SHP77 (cell line): ENCODE data around the gene VWDE.

ENCODE experiments used
- DNase-seq, 2 experiments: peaks; one replicate each; lab custom pipeline; 2025; lab: John Stamatoyannopoulos, UW

The VWDE gene

DNA sequence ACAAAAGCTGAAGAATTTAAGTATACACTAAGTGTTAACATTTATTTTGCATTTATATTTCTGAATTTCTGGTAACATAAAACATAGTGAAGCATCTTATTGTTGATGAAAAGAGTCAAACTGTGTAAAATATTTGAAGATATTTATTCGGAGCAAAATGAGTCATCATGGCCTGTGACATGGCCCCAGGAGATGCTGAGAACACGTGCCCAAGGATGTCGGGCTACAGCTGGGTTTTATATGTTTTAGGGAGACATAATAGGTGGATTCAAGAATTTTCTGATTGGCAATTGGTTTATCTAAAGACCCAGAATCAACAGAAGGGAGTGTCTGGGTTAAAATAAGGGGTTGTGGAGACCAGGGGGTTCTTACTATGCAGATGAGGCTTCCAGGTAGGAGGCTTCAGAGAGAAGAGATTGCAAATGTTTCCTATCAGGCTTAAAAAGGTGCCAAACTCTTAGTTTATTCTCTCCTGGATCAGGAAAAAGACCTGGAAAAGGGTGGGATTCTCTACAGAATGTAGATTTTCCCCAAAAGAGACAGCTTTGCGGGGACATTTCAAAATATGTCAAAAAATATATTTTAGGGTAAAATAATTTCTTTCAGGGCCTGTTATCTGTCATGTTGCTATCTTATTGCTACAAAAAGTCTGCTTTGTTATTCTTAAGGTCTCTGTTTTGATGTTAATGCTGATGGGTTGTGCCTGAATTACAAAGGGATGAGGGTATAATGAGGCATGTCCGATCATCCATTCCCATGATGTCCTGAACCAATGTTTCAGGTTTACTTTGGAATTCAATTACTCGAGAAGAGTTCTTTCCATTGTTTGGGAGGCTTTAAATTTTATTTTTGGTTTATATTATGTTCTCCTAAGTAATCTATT lies 74.5 kb downstream of the VWDE start:
- DNase-seq: no peak

DNA sequence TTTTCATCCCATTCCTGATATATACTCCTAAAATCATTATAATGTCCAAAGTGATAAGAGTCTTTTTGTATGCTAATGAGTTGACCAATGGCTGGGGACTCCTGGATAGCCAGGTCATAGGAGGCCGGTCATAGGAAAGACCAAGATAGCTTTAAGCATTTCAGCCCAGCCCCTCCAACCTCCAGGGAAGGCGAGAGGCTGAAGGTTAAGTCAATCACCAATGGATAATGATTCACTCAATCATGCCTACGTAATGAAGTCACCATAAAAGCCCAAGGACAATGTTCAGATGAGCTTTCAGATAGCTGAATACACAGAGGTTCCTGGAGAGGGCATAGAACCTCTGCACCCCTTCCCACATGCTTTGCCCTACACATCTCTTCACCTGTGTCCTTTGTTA lies 75.7 kb downstream of the VWDE start:
- DNase-seq: no peak

DNA sequence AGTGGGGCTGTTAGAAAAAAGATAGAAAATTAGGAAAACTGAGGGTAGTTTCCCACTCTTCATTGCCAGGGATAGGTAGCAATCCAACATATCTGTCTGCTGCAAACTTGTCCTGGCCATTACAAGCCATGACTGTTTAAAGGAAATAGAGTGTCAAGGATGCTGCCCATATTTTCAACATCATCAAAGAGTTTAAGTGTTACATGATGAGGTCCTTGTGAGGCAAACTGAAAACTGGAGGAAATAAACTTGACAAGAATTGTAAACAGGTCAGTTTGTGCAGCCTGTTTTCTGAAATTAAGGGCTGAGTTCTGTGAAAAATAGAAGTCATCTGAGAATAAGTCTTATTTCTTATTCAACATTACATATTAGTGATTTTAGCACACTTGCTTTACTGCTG lies 78.0 kb downstream of the VWDE start:
- DNase-seq: no peak

DNA sequence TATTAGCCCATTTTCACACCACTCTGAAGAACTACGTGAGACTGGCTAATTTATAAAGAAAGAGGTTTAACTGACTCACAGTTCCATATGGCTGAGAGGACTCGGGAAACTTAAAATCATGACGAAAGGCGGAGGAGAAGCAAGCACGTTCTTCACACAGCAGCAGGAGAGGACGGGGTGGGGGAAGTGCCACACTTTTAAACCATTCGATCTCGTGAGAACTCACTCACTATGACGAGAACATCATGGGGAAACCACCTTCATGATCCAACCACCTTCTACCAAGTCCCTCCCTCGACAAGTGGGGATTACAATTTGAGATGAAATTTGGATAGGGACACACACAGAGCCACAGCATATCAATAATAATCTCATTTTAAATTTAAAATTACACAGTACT lies 80.2 kb downstream of the VWDE start:
- DNase-seq: no peak

DNA sequence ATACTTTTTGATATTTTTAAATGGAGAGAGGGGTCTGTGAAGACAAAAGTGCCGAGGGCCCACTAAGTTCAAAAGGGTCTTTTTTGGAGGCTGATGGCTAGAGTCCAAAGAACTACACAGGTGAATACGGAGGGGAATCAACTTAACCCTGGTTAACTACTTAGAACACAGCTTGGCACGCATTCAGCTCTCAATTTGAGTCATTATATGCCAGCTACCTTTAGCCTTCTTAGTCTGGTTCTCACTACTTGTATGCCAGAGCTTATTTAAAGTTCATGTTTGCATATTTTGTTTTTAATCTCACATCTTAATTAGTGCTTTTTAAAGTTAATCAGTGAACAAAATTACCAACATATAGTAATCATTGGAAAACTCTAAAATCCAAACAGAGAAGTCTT lies 80.8 kb downstream of the VWDE start:
- DNase-seq: no peak

DNA sequence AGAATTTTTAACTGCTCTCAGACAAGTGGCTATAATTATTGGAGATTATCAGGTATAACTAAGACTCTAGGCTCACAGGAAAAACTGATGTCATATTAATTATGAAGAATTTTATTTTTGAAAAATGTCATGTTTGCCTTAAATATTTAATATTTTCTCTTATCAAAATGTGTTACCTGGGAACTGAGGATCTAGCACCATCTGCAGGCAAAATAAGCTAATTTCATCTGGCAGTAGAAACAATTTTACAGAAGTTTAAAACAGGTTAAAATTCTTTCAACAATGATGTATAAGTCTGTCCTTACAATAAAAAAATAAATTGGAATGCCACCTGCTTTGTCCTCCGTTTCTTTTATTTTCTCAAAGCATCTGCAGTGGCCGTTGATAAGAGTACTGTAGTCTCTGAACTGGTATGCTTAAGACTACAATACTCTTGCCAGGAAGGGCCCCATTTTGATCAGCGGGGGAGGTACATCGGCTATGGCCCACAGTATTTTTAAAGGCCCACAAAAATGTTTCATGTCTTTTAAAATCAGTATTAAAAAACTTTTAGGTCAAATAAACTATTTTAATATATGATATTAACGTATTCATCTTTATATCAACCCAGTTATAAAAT lies 81.3 kb downstream of the VWDE start:
- peak in 1 of 2 experiments; percentile 24 for DNase-seq

DNA sequence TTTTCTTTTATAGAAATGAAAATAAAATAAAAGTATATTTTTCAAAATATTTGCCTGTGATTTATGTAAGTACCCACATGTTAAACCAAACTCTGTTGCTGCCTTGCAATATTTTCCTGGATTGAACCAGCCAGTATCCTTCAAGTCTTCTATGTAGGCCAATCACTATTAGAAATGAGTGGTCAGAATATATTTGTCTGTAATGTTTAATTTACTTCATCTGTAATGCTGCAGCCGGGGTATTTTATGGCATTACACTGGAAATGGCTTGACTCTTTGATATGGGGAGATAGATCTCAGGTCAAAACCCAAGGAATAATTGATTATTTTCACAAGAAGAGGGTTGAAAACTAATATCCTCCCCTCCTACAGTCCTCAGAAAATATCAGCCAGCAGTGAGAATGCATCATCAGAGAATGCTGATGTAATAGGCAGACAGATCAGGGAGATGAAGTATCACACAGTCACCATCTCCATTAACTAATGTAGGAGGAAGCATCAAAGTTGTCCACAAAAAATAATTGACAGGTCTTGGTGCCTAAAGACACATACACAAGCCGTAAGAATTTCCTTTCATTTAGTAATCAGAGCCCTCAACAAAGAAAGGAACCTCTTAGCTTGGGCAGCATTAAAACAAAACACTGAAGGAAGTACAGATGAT lies 82.5 kb downstream of the VWDE start:
- DNase-seq: no peak

DNA sequence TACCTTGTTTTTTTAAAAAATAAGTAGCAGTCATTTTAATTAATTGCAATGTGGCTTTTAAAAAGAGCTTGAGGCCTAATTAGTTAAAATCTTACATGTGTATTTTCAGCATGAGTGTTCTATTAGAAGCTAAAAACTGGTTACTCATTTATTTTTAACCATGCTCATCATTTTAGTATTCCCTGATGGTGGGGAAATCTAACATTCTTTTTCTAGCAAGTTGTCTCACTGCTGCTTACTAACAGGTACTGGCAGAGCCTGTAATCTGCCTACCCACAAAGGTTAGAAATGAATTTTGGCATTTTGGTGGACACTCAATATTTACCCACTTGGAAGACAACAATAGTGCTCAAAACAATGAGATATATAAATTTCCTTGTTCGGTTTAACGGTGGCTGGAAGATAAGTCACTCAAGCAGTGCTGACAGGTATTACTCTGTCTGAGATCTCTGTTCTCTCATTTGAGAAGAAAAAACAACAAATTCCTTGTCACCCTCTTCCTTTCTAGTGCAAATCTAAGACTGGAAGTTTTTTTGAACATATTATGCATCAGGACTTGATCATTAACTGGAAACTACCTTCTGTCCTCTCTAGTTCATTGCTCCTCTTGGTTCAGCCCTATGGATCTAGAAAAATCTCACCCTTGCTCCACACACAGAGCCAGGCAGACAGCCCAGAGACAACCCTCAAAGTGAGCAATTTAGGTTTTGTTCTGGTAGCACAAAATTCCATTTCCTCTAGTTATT lies 83.3 kb downstream of the VWDE start:
- no peak for DNase-seq

DNA sequence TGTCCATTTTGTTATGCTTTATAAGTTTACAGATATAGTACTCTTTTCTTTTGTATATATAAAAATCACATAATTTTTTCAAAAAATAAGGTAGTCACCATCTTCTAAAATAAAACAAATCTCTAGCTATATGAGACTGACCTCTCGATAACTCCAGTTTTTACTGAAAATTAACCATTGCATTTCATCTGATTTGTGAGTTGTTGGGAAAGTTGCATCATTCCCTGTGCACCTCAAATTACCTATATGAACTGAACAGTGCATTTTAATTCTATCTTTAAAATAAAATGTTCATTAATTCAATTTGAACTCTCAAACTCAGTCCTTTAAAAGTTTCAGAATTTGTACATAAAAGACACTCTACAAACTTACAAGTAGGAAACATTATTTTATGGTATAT lies 86.0 kb downstream of the VWDE start:
- DNase-seq: no peak

DNA sequence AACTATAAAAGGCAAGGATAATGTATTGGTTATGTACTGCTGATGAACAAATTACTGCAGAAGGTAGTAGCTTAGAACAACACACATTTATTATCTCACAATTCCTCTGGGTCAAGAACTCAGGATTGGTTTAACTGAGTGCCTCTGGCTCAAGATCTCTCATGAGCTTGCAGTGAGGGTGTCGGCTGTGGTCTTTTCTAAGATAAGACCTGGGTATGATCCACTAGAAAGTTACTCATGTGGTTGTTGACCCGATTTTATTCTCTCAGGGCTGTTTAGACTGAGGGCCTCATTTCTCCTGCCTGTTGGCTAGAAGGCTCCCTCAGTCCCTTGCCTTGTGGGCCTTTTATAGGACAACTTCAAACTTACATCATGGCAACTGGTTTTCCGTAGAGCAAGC lies 86.7 kb downstream of the VWDE start:
- DNase-seq: no peak

DNA sequence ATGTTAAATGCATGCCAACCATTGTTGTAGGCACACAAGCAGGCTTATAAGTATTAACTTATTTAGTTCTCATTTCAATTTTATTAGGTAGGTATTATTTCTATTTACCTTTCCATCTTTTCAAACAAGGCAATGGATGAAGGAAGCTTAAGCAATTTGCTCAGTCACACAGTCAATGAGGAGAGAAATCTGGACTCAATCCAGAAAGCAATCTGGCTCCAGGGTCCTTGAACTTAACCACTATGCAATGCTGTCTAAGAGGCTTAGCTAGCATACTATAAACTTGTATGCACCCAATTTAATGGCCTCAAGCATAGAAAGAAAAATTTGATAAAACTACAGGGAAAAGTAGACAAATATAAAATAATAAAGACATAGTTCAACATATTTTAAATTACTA lies 88.6 kb downstream of the VWDE start:
- DNase-seq: peak; percentile 31 to 56

DNA sequence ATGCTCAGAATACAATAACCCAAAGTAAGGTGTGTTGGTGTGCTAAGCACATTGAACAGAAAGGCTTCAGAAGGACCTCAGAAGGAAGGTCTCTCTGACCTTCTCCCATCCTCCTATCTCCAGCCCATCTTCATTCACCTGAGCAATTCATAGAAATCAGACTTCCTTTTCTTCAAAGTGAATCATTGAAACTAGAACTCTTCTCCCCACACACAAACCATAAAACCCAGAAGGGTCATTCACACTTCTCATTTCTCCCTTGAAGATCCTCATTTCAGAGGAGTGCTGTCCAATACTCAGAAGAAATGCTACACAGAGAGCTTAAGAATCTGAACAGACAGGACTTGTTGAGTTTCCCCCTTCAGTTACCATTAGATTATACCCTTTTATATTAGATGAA lies 89.5 kb downstream of the VWDE start:
- no peak for DNase-seq

DNA sequence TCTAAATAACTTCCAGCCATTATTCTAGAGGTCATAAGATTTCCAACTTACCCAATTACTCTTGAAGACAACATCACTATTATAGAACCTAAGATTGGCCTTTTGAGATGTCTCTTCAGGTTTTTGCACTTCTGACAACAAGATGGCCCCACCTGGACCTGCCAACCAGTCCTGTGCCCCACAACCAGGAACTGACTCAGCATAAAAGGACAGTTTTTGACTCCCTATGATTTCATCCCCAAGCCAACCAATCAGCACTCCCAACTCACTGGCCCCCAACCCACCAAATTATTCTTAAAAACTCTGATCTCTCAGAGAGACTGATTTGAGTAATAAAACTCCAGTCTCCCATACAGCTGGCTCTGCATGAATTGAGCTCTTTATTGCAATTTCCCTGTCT lies 98.2 kb downstream of the VWDE start:
- no peak for DNase-seq

DNA sequence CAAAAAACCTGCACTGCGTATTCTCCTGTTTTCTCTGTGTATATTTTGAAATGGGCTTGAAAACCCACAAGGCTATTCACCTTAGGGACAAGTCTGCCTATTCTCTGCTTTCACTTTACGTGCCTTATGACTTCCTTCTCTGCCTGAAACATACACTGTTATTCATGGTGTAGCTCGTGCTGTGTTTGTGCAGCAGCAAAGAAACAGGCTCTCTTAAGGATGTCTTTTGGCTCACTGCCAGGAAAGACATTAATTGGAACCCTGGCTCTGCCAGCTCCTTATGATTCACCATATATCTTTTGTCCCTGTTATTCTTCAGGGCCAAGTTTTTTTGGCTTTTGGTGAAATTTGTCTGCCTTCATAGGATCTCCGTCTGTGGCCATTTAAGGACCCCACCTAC lies 100.2 kb downstream of the VWDE start:
- no peak for DNase-seq

DNA sequence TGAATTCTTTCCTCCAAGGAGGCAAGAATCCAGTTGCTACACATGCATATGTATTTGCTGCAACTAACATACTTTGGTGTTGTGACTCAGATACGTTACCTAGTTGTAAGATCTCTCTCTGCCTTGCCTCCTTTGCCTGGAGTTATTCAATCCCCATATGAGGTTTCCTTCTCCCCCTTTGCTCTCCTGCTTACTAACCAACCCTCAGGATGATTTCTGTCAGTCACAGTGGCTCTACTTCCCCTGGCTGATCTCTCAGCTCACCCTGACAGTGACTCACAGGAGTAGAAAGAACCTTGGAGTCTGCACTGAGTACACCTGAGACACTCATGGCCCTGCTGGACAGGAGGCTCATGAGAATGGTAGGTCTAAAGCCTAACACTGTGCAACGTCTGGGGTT lies 100.6 kb downstream of the VWDE start:
- no peak for DNase-seq

DNA sequence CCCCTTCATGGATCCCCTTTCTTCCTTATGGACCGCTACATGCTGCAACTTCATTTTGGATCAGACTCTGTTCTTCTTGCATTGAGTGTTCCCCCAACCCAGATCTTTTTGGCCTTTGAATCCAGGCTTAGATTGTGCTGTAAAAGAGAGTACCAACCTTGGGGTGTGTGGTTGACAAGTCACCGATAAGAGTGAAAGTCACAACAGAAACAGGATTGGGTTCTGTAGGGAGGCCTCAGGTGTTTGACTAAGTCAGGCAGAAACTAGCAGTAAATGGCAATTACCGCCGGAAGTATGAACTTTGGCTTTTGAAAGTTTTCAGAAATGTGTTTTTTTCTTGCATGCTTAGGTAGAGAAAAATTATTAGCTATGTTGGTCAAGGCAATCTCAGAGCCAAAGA lies 103.2 kb downstream of the VWDE start:
- no peak for DNase-seq

DNA sequence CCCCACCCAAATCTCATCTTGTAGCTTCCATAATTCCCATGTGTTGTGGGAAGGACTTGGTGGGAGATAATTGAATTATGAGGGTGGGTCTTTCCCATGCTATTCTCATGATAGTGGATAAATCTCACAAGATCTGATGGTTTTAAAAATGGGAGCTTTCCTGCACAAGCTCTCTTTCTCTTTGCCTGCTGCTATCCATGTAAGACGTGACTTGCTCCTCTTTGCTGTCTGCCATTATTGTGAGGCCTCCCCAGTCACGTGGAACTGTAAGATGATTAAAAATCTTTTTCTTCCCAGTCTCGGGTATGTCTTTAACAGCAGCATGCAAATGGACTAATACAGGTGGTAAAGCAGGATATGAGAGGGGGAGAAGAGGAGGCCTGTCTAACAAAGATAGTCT lies 104.3 kb downstream of the VWDE start:
- DNase-seq: no peak

DNA sequence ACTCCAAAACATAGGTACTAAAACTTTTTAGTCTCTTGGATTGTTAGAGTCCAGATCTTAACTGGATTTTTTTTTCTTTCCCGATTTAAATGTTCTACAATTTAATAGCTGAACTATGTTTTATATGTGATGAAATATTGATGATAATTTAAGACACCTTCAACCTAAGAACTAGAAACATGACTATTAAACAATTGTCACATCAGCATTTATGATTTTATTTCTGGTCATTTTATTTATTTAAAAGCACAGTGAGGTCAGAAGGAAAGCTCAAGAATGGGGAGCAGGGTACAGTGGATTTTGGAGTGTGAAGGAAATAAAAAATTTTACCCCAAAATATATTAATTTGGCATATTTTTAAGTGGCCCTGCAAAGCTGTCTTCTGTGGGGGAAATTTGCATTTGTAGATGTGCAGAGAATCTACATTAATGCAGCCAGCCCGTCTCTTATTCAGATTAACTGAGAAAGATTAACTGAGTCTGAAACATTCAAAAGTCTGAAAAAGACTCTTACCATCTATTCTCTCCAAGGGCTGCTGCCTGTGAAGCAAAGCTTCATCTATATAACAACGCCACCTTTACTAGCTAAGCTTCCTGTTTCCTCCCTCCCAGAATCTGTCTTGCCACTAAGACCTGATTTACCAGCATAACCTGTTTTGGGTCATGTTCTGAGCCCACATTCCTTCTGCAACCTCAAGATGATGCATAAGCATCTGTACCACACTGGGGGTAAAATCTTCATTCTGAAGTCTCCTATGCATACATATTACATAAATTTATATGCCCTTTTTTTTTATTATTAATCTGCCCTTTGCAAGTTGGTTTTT lies 106.2 kb downstream of the VWDE start:
- DNase-seq: no peak

DNA sequence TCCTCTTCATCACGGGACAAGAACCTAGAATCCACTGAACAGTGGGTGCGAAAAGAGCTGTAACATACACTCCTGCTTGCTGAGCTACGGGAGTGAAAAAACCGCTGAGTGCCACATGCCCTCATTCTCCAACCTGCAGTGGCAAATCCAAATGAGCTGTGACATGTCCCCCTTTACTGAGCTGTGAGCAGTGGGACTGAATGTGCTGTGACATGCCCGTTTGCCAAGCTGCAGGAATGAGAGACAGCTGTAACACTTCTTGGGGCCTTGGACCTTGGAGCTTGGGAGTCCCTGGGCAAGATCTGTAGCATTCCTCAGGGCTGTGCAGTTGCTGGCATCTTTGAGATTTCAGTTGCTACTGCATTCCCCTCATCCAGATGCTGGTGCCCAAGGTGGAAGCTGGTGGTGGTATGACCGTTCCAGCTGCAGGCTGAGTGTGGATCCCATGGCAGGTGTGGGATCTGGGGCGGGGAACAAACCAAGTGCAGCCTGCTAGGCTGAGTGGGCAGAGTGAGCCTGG lies 107.6 kb downstream of the VWDE start:
- no peak for DNase-seq

DNA sequence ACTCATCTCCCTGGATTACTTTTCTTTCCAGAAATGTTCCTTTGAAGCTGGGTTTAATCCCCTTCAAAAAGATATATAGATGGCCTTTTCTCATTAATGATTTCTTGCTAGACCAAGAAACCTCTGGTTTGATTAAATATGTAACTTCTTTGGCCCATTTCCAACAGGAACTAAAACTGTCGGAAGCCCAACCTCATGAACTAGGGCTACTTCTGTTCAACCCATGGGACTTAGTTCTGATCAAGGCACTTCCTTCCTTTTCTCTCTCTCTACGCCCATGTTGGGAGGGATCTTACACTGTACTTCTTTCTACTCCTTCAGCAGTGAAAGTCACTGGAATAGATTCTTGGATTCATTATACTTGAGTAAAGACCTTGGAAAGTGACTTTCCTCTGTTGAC lies 109.0 kb downstream of the VWDE start:
- no peak for DNase-seq

DNA sequence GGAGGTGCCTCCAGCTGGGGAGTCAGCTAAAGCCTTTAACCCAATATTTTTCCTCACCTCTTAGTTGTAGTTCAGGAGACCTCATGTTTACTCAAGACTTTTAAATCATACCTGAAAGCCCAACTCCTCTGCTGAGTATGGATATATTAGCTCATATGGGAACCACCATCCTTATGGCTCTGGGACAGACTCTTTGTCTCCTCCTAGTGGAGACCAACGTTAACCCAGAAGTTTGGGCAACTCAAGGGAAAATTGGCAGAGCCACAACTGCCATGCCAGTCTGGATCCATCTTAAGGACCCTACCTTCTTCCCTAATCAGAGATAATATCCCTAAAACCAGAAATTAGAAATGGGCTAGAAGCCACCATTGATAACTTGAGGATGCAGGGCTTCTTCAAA lies 111.8 kb downstream of the VWDE start:
- no peak for DNase-seq
